Inflammatory macrophage treated with lipopolysaccharide for 1 hour (primary cell): ENCODE data around the gene CHRNA1.

ENCODE experiments used
- DNase-seq, 2 donors: peaks; one replicate each; pipeline ENCODE4 v3.0.0-alpha.2; 2020 to 2022

Gene CHRNA1

GRCh38 chr2:174764280-174765255 is at the start of gene CHRNA1:
CHRNA1 (minus strand) TSS chr2:174764472; CDS start chr2:174764394, 78 bp downstream.
- DNase-seq, result peak; percentile 70 to 71

DNA sequence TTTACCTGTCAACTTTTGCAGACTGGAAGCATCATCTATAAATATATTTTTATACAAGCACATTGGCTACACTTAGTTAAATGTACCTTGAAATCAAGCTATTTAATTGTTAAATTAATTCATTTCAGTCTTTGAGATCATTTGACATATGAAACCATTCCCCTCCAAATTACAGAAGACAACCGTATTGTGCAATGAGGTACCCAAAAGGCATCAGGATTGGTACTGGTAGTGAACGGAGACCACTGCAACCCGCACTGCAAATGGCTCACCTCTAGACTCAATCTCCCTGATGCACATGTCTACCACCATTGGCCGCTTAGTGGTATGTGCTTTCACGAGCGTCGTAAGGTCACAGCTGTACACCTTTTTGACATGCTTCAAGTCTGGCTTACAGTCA is 47.8 kb upstream of the CHRNA1 start:
- no peak for DNase-seq

GRCh38 chr2:174807931-174808330 is 43.7 kb upstream of the CHRNA1 start:
- no peak for DNase-seq

- DNase-seq, result no peak
Measured at GRCh38 chr2:174805803-174806202, 41.5 kb upstream of the CHRNA1 start.

DNA sequence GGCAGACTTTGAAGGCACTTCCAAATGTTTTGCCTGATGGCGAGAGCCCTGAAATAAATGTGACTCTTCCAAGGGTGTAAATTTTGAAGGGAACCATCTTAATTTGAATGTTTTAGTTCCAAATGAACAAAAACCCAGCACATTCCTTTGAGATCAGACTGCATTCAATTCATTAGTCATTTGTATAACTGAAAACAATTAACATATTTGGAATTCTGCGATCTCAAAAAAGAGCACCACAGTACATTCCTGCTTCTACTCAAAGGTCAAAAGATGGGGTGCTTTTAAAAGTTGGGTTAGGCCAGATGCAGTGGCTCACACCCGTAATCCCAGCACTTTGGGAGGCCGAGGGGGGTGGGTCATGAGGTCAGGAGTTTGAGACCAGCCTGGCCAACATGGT is 38.2 kb upstream of the CHRNA1 start:
- no peak for DNase-seq

GRCh38 chr2:174800436-174801205 is 36.3 kb upstream of the CHRNA1 start:
- no peak for DNase-seq

GRCh38 chr2:174798801-174799200 is 34.5 kb upstream of the CHRNA1 start:
- no peak for DNase-seq

DNA sequence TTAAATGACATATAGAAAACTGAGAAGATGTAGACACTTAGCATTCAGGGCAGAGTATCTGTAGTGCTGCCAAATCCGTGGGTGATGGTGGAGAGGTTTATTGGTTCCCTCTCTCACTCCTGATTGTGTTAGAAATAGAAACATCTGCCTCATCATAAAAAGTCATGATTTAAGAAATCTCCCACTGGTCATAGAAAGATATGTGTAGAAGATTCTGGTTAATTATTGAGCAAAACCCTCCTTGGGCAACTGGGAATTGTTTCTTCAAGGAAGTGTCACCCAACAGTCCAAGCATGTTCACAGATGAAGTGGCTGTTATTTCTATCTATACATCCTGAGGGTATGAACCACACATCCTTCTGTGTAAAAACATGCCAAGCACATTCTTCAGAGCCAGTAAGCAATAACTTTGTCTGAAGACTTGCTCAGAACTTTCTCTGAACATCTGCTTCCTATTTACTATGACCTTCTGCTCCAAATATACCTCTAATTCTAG is 33.6 kb upstream of the CHRNA1 start:
- peak; percentile 70 to 83 for DNase-seq

- DNase-seq, result no peak
Measured at GRCh38 chr2:174796319-174796771, 32.1 kb upstream of the CHRNA1 start.

GRCh38 chr2:174794851-174795374 is 30.6 kb upstream of the CHRNA1 start:
- DNase-seq, result peak; percentile 39 to 60

DNA sequence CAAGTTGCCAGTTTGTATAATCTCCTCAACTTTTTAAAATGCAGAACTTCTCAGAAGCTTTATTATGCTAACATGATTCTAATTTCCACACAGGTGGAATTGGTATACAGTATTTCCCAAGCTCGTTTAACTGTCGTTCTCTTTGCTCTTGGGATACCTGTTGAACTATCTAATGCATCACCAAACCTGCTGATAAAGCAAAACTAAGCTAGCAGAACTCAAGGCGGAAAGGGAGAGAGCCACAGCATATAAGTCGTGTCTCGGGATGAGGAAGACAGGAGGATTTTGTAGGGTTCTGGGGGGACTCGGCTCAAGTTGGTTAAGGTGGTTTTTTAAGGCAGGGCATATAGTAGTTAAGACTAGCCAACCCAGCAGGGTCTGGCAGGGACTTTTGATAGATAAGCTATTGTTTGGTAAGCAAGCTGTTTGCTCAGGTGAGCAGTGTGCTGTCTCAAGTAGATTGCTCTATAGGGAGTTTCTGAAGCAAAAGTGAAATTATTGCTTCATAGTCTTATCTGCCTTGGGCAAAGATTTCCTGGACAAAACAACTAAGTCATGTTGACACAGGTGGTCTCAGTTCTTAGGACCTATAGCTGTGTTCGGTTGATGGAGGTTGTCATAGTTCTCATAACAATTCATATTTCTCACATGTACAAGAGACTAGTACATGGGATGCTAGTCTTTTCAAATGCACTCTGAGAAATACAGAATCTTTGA is 28.2 kb upstream of the CHRNA1 start:
- no peak for DNase-seq

- peak; percentile 20 to 67 for DNase-seq
Measured at GRCh38 chr2:174791746-174792280, 27.5 kb upstream of the CHRNA1 start.

GRCh38 chr2:174791020-174791419 is 26.7 kb upstream of the CHRNA1 start:
- no peak for DNase-seq

GRCh38 chr2:174789001-174789400 is 24.7 kb upstream of the CHRNA1 start:
- DNase-seq, result no peak

DNA sequence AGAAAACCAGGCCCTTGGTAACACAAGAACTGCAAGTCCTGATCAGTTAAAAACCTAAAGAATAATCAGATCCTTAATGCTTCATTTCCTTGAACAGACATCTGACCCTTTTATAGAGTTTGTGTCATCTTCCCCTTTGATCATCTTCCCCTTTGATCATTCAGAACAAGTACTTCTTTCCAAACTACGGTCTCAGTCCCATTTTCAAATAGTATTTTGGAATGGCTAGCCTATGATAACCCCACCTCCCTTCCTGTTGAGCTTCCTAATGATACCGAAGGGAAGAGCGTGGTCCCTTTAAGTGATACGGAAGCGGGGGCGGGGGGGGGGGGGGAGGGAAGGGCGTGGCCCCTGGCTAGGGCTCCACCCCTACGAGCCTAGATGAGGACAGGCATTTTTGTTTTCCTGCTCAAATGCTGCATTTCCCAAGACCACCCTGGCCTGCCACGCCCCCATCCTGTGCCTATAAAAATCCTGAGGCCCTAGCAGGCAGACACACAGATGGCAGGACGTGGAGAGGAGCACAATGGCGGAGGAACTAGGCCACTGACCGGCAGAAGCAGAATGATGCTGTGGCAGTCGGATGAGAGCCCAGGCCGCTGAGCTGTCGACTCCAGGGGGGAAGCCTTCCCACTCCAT is 24.1 kb upstream of the CHRNA1 start:
- no peak for DNase-seq

- DNase-seq, result no peak
Measured at GRCh38 chr2:174787487-174788205, 23.4 kb upstream of the CHRNA1 start.

- DNase-seq, result no peak
Measured at GRCh38 chr2:174786066-174786725, 21.9 kb upstream of the CHRNA1 start.

GRCh38 chr2:174785481-174785880 is 21.2 kb upstream of the CHRNA1 start:
- DNase-seq, result no peak

- no peak for DNase-seq
Measured at GRCh38 chr2:174784909-174785308, 20.6 kb upstream of the CHRNA1 start.

- no peak for DNase-seq
Measured at GRCh38 chr2:174784316-174784715, 20.0 kb upstream of the CHRNA1 start.
